Measurements from ENCODE around the gene SPINK5. TPM values are rescaled to one million over a fixed set of nuclear protein-coding genes. Genes with fewer than 3 reads are reported as not detected.

The SPINK5 gene
- total and polyA plus RNA-seq, 12 donors, result 0.07 to 3.4 (median 0.37) TPM; not detected in 1

DNA sequence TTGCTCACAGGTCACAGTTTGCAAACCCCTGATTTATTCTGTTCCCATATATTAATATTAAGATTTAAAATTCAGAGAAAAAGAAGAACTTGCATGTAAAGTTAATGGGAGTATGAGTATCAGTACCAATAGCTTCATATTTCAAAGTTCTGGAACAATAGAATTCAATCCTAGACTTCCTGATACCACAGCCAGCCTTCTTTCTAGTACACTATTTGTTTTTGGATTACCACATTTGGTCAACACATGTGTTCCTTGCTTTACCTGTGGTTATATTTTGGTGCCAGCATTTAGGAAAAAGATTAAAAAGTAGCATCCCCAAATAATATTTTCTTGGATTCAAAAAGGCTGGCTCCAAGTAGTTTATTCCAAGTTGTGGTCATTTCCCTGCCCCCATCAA, 49.5 kb downstream of the SPINK5 start:
- TF ChIP-seq, protein P1, sequence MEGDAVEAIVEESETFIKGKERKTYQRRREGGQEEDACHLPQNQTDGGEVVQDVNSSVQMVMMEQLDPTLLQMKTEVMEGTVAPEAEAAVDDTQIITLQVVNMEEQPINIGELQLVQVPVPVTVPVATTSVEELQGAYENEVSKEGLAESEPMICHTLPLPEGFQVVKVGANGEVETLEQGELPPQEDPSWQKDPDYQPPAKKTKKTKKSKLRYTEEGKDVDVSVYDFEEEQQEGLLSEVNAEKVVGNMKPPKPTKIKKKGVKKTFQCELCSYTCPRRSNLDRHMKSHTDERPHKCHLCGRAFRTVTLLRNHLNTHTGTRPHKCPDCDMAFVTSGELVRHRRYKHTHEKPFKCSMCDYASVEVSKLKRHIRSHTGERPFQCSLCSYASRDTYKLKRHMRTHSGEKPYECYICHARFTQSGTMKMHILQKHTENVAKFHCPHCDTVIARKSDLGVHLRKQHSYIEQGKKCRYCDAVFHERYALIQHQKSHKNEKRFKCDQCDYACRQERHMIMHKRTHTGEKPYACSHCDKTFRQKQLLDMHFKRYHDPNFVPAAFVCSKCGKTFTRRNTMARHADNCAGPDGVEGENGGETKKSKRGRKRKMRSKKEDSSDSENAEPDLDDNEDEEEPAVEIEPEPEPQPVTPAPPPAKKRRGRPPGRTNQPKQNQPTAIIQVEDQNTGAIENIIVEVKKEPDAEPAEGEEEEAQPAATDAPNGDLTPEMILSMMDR (IDR thresholded peaks at IDR 0.05), result no peak
- Histone ChIP-seq H3K4me3 (no peak overlapping the region), H3K9me3 (no peaks in the 10 kb centered on the region), H3K27ac (no peak overlapping the region), H3K27me3 (peaks cover 0 to 3% (median 0%) of the 10 kb centered on the region in 7 donors), H3K36me3 (no peaks in the 10 kb centered on the region), H3K4me1 (peaks cover 0 to 6% (median 0%) of the 10 kb centered on the region in 9 donors)
- DNase-seq (no peak), ATAC-seq (no peak)
- intact Hi-C loops (cut with DNase I), result loop anchor here in 5 of 10 donors (5.0 to 10.0 kb wide), 3 partner anchors 158 to 258 kb away; no protein-coding TSS in a partner anchor

DNA sequence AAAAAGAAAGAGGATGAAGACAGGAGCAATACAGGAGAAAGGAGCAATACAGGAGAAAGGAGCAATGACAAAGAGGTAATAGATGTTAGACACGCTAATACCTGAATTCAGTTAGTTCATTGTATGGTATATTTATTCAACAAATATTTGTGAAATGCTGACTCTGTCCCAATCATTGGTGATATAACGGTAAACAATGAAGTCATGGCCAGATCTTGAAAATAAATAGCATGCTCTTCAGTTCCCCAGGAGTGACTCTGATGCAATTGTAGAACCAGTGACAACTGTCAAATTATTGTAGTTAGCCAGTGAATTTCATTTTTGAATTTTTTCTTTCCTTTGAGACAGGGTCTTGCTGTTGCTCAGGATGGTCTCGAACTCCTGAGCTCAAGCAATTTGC, 56.5 kb downstream of the SPINK5 start:
- H3K4me1 ChIP-seq, result no peaks in the 10 kb centered on the region
- no peaks in the 10 kb centered on the region for H3K36me3 ChIP-seq
- no peak overlapping the region for H3K27ac ChIP-seq
- TF ChIP-seq, protein P1 (IDR thresholded peaks at IDR 0.05), result no peak
- no peak for DNase-seq
- intact Hi-C loops (cut with DNase I), result loop anchor here in 1 of 10 donors (2.0 kb wide), 1 partner anchor 172 kb away; no protein-coding TSS in a partner anchor
- no peak for ATAC-seq
- 95% methylated on average over 3 of the region's 3 CpGs for WGBS, 2 donors
- H3K4me3 ChIP-seq, result no peak overlapping the region
- H3K9me3 ChIP-seq, result no peaks in the 10 kb centered on the region
- H3K27me3 ChIP-seq, result no peaks in the 10 kb centered on the region

DNA sequence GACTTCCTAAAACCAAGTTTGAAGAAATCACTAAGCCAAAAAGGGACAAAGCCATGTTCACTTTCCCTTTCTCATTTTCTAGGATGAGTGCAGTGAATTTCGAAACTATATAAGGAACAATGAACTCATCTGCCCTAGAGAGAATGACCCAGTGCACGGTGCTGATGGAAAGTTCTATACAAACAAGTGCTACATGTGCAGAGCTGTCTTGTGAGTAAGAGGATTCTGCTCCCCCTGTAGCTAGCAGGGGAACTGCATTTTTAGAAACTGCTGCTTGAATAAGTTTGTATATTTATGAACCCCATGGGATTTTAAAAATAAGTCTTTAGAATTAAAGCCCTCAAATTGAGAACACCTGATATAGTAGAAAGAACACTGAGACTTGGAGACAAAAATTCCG, 61.9 kb downstream of the SPINK5 start:
- intact Hi-C loops (cut with DNase I), result no loop called here
- TF ChIP-seq, protein P1 (IDR thresholded peaks at IDR 0.05), result peak in 2 of 9 donors; percentile 16 to 21
- WGBS, 2 donors, result 53 to 56% methylated on average over 3 of the region's 3 CpGs
- ATAC-seq (no peak), DNase-seq (no peak)
- Histone ChIP-seq H3K4me3 (no peak overlapping the region), H3K36me3 (no peaks in the 10 kb centered on the region), H3K27ac (no peak overlapping the region), H3K27me3 (no peaks in the 10 kb centered on the region), H3K9me3 (no peaks in the 10 kb centered on the region), H3K4me1 (no peaks in the 10 kb centered on the region)

DNA sequence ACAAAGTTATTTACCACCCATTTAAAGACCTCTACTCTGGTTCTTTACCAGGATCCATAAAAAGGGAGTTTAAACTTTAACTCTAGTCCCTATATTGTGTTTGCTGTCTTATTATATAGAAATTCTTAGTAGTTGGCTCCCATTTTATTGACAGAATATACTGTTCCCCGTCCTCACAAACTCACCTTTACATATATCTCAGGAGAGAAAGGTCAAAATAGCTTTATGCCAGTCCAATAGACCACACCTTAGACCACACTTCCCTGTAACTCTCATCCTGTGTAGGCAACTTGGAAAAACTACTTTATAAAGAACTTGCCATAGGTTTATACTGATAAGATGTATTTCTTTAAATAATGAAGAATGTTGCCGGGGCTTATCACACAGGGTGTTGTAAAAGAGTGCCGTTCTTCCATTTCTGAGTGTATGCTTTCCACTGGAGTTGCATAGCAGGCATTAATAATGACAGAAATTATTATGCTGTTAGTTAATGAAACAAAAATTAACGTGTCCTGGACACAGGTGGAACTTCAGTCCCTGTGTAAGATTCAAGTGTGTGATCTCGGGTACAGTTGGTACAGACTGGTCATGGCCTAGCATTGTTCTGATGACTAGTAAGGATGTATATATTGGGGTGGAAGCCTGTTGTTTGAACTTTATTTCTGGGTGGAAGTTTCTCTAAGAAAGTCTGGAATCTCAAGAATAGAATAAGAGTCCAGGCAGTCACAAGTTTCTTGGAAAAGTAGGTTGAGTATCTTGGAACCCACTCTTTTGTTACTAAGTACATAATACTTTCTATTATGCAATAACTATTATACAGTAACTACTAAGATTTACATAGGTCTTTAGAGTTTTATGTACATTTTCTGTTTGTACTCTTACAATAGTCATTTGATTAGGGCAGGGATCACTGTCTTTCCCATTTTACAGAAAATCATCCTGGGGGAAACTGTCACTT, 71.6 kb downstream of the SPINK5 start:
- intact Hi-C loops (cut with DNase I), result no loop called here

More for the DNA sequence above, 71.6 kb downstream of the SPINK5 start:
- ATAC-seq (no peak), DNase-seq (no peak)
- Histone ChIP-seq H3K27ac (no peak overlapping the region), H3K27me3 (peaks cover 0 to 3% (median 0%) of the 10 kb centered on the region in 7 donors), H3K9me3 (no peaks in the 10 kb centered on the region), H3K4me1 (no peaks in the 10 kb centered on the region), H3K36me3 (no peaks in the 10 kb centered on the region), H3K4me3 (no peak overlapping the region)
- TF ChIP-seq, protein P1 (IDR thresholded peaks at IDR 0.05), result no peak
- WGBS, 2 donors, result 84 to 85% methylated on average over 5 of the region's 5 CpGs
